DOHH2 (cell line): ENCODE measurements around the gene FLNB.

Experiments
- H3F3A ChIP-seq: fragments of 200-600 bp; sonication (generic), shearing (Covaris generic); 2 replicates; pipeline ENCODE4 v1.6.0; 2016; ENCODE audit warnings: antibody characterized with exemption, mild to moderate bottlenecking; ENCODE audit not compliant: control insufficient read depth, insufficient read depth
- H3K27ac ChIP-seq: fragments of 200-600 bp; sonication (generic); 2 replicates; pipeline ENCODE4 v1.5.1; 2014; ENCODE audit warnings: low read depth, mild to moderate bottlenecking, low read length, moderate library complexity
- H3K27me3 ChIP-seq: fragments of 200-600 bp; sonication (generic); 2 replicates; pipeline ENCODE4 v1.6.1; 2014; ENCODE audit warnings: mild to moderate bottlenecking, low read length, mixed read lengths; ENCODE audit not compliant: control insufficient read depth
- H3K36me3 ChIP-seq: fragments of 200-600 bp; sonication (generic); 2 replicates; pipeline ENCODE4 v1.6.1; 2014; ENCODE audit warnings: mild to moderate bottlenecking, low read length, moderate library complexity, mixed read lengths; ENCODE audit not compliant: control insufficient read depth
- H3K4me1 ChIP-seq: fragments of 200-600 bp; sonication (generic); 2 replicates; pipeline ENCODE4 v1.6.1; 2014; ENCODE audit warnings: mild to moderate bottlenecking, low read length, mixed read lengths; ENCODE audit not compliant: control insufficient read depth
- H3K4me2 ChIP-seq: fragments of 200-600 bp; sonication (generic); 2 replicates; pipeline ENCODE4 v1.6.0; 2014; ENCODE audit warnings: mild to moderate bottlenecking, low read length, moderate library complexity
- H3K4me3 ChIP-seq: fragments of 200-600 bp; sonication (generic); 2 replicates; pipeline ENCODE4 v1.5.1; 2014; ENCODE audit warnings: mild to moderate bottlenecking, low read length, mixed read lengths
- H3K79me2 ChIP-seq: fragments of 200-600 bp; sonication (generic); 2 replicates; pipeline ENCODE4 v1.6.1; 2014; ENCODE audit warnings: mild to moderate bottlenecking, low read length, mixed read lengths; ENCODE audit not compliant: control insufficient read depth
- H3K9me2 ChIP-seq: fragments of 200-600 bp; sonication (generic); replicated peaks from 2 replicates; pipeline ENCODE4 v1.6.1; 2014; ENCODE audit warnings: mild to moderate bottlenecking, low read length, mixed read lengths; ENCODE audit not compliant: control insufficient read depth
- H3K9me3 ChIP-seq: fragments of 200-600 bp; sonication (generic); 2 replicates; pipeline ENCODE4 v1.6.1; 2014; ENCODE audit warnings: antibody characterized with exemption, low read length, mixed read lengths; ENCODE audit not compliant: control insufficient read depth, insufficient read depth
- H4K20me1 ChIP-seq: fragments of 200-600 bp; sonication (generic); 2 replicates; pipeline ENCODE4 v1.6.0; 2014; ENCODE audit warnings: low read depth, mild to moderate bottlenecking, antibody characterized with exemption, low read length, moderate library complexity; ENCODE audit not compliant: control insufficient read depth, insufficient read depth
- CTCF ChIP-seq: fragments of 200-600 bp; sonication (generic); IDR thresholded peaks from one replicate; pipeline ENCODE4 v1.5.1; 2014; ENCODE audit warnings: antibody characterized with exemption, mild to moderate bottlenecking, low read depth, low read length; ENCODE audit not compliant: poor library complexity, severe bottlenecking
- EZH2phosphoT487 ChIP-seq: fragments of 200-600 bp; sonication (generic); IDR thresholded peaks from 2 replicates; pipeline ENCODE4 v1.6.1; 2017; ENCODE audit warnings: borderline replicate concordance, mild to moderate bottlenecking, antibody characterized with exemption, low read length, moderate library complexity, mixed read lengths

Gene FLNB

GRCh38 chr3:58102976-58103451, 94.8 kb downstream of the FLNB start:
- H3K79me2 ChIP-seq: no peaks in the 10 kb centered on the region
- H3K4me2 ChIP-seq: no peak overlapping the region
- no peak overlapping the region for H3K4me3 ChIP-seq
- peaks cover 4% of the 10 kb centered on the region; the same call in 1 of the 2 replicates for H3K36me3 ChIP-seq
- no peak for TF ChIP-seq CTCF
- TF ChIP-seq EZH2phosphoT487: no peak
- no peaks in the 10 kb centered on the region for H4K20me1 ChIP-seq
- no peaks in the 10 kb centered on the region for H3K9me2 ChIP-seq
- no peaks in the 10 kb centered on the region for H3F3A ChIP-seq
- H3K27me3 ChIP-seq: no peaks in the 10 kb centered on the region
- no peak overlapping the region for H3K27ac ChIP-seq
- H3K9me3 ChIP-seq: no peaks in the 10 kb centered on the region
- no peaks in the 10 kb centered on the region for H3K4me1 ChIP-seq

DNA sequence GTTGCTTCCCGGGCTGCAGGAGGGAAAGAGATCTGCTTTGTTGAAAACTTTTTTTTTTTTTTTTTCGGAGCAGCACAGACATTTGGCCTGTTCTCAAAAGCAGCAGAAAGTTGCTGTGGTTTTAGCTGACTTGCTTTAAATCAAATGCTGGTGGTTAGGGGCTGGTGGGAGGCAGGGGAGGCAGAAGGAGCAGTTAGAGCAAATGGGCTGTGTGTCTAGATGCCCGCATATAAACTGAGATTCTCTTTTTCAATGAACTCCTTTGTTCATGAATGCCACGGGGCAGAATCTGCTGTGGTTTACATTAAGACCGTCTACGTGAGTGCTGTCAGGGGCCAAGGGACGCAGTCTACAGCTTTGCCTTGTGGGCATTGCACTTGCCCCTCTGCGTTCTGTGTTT, 95.9 kb downstream of the FLNB start:
- no peaks in the 10 kb centered on the region for H3F3A ChIP-seq
- H3K9me2 ChIP-seq: no peaks in the 10 kb centered on the region
- H3K4me2 ChIP-seq: no peak overlapping the region
- no peak overlapping the region for H3K27ac ChIP-seq
- peaks cover 4% of the 10 kb centered on the region; the same call in 1 of the 2 replicates for H3K36me3 ChIP-seq
- no peaks in the 10 kb centered on the region for H3K79me2 ChIP-seq
- no peaks in the 10 kb centered on the region for H3K9me3 ChIP-seq
- H3K27me3 ChIP-seq: no peaks in the 10 kb centered on the region
- H4K20me1 ChIP-seq: no peaks in the 10 kb centered on the region
- TF ChIP-seq CTCF: no peak
- TF ChIP-seq EZH2phosphoT487: no peak
- H3K4me1 ChIP-seq: no peaks in the 10 kb centered on the region
- H3K4me3 ChIP-seq: no peak overlapping the region

GRCh38 chr3:58104712-58105111, 96.5 kb downstream of the FLNB start:
- no peaks in the 10 kb centered on the region for H3F3A ChIP-seq
- no peak overlapping the region for H3K4me3 ChIP-seq
- H3K4me1 ChIP-seq: no peaks in the 10 kb centered on the region
- H3K9me3 ChIP-seq: no peaks in the 10 kb centered on the region
- no peaks in the 10 kb centered on the region for H3K27me3 ChIP-seq
- no peaks in the 10 kb centered on the region for H3K79me2 ChIP-seq
- H4K20me1 ChIP-seq: no peaks in the 10 kb centered on the region
- TF ChIP-seq EZH2phosphoT487 (no peak), CTCF (no peak)
- no peak overlapping the region for H3K27ac ChIP-seq
- H3K9me2 ChIP-seq: no peaks in the 10 kb centered on the region
- peaks cover 8% of the 10 kb centered on the region; the same call in 1 of the 2 replicates for H3K36me3 ChIP-seq
- H3K4me2 ChIP-seq: no peak overlapping the region
